Endothelial cell (in vitro differentiated cells): ENCODE measurements around the gene TUBB. TPM values are rescaled to one million over a fixed set of nuclear protein-coding genes. Genes with fewer than 3 reads are reported as not detected.

Source experiments
- DNase-seq: peaks from one replicate; pipeline ENCODE4 v3.0.0; 2021; ENCODE audit warnings: low spot score
- H3K27ac Mint-ChIP-seq: one replicate; pipeline ENCODE4 v1.8.0; 2021; ENCODE audit warnings: mixed read lengths, inconsistent platforms; ENCODE audit not compliant: unreplicated experiment
- H3K27me3 Mint-ChIP-seq: one replicate; pipeline ENCODE4 v1.8.0; 2021; ENCODE audit warnings: mild to moderate bottlenecking, moderate library complexity, mixed read lengths, inconsistent platforms; ENCODE audit not compliant: unreplicated experiment
- H3K36me3 Mint-ChIP-seq: one replicate; pipeline ENCODE4 v1.8.0; 2021; ENCODE audit warnings: mild to moderate bottlenecking, low read depth, mixed read lengths, inconsistent platforms; ENCODE audit not compliant: unreplicated experiment
- H3K4me1 Mint-ChIP-seq: one replicate; pipeline ENCODE4 v1.8.0; 2021; ENCODE audit warnings: mild to moderate bottlenecking, mixed read lengths, inconsistent platforms; ENCODE audit not compliant: unreplicated experiment
- H3K4me3 Mint-ChIP-seq: one replicate; pipeline ENCODE4 v1.8.0; 2021; ENCODE audit warnings: mild to moderate bottlenecking, mixed read lengths, inconsistent platforms; ENCODE audit not compliant: unreplicated experiment
- H3K9me3 Mint-ChIP-seq: one replicate; pipeline ENCODE4 v1.8.0; 2021; ENCODE audit warnings: mixed read lengths, inconsistent platforms; ENCODE audit not compliant: unreplicated experiment
- total RNA-seq: library from RNA; stranded (reverse); fragmentation: NEBNext Ultra II Directional; extraction: Animal tissue kit (Norgen Biotek cat#: 25700); gene quantifications from one replicate; pipeline ENCODE4 v1.2.1, GENCODE V29; 2021; ENCODE audit not compliant: unreplicated experiment
- TF ChIP-seq, protein P1 (sequence below): fragments of 200-600 bp; sonication (generic); IDR thresholded peaks from one replicate; pipeline ENCODE4 v1.5.0; 2021; ENCODE audit warnings: antibody characterized with exemption; ENCODE audit not compliant: unreplicated experiment

TUBB gene
- total RNA-seq, 1 donor from 2014 or later = 1,094 TPM

- H3K36me3 Mint-ChIP-seq = no peaks in the 10 kb centered on the region
- DNase-seq = no peak
- TF ChIP-seq, protein P1, sequence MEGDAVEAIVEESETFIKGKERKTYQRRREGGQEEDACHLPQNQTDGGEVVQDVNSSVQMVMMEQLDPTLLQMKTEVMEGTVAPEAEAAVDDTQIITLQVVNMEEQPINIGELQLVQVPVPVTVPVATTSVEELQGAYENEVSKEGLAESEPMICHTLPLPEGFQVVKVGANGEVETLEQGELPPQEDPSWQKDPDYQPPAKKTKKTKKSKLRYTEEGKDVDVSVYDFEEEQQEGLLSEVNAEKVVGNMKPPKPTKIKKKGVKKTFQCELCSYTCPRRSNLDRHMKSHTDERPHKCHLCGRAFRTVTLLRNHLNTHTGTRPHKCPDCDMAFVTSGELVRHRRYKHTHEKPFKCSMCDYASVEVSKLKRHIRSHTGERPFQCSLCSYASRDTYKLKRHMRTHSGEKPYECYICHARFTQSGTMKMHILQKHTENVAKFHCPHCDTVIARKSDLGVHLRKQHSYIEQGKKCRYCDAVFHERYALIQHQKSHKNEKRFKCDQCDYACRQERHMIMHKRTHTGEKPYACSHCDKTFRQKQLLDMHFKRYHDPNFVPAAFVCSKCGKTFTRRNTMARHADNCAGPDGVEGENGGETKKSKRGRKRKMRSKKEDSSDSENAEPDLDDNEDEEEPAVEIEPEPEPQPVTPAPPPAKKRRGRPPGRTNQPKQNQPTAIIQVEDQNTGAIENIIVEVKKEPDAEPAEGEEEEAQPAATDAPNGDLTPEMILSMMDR = no peak
- no peaks in the 10 kb centered on the region for H3K9me3 Mint-ChIP-seq
- H3K27ac Mint-ChIP-seq = no peak overlapping the region
- H3K4me1 Mint-ChIP-seq = peaks cover 3% of the 10 kb centered on the region
- no peaks in the 10 kb centered on the region for H3K27me3 Mint-ChIP-seq
- H3K4me3 Mint-ChIP-seq = no peak overlapping the region
Observed at GRCh38 chr6:30757261-30757904, 37.2 kb downstream of the TUBB start.

- TF ChIP-seq, protein P1 = no peak
- H3K4me3 Mint-ChIP-seq = peak overlapping the region; percentile 56
- DNase-seq = no peak
- peak overlapping the region; percentile 64 for H3K27ac Mint-ChIP-seq
- H3K36me3 Mint-ChIP-seq = no peaks in the 10 kb centered on the region
- peaks cover 3% of the 10 kb centered on the region for H3K27me3 Mint-ChIP-seq
- peaks cover 19% of the 10 kb centered on the region for H3K4me1 Mint-ChIP-seq
- no peaks in the 10 kb centered on the region for H3K9me3 Mint-ChIP-seq
Observed at GRCh38 chr6:30759575-30760239, 39.6 kb downstream of the TUBB start.

GRCh38 chr6:30760549-30760948 lies 40.4 kb downstream of the TUBB start:
- no peak overlapping the region for H3K4me3 Mint-ChIP-seq
- TF ChIP-seq, protein P1 = no peak
- peaks cover 25% of the 10 kb centered on the region for H3K4me1 Mint-ChIP-seq
- H3K27me3 Mint-ChIP-seq = peaks cover 3% of the 10 kb centered on the region
- no peak for DNase-seq
- no peaks in the 10 kb centered on the region for H3K9me3 Mint-ChIP-seq
- no peaks in the 10 kb centered on the region for H3K36me3 Mint-ChIP-seq
- H3K27ac Mint-ChIP-seq = no peak overlapping the region

DNA sequence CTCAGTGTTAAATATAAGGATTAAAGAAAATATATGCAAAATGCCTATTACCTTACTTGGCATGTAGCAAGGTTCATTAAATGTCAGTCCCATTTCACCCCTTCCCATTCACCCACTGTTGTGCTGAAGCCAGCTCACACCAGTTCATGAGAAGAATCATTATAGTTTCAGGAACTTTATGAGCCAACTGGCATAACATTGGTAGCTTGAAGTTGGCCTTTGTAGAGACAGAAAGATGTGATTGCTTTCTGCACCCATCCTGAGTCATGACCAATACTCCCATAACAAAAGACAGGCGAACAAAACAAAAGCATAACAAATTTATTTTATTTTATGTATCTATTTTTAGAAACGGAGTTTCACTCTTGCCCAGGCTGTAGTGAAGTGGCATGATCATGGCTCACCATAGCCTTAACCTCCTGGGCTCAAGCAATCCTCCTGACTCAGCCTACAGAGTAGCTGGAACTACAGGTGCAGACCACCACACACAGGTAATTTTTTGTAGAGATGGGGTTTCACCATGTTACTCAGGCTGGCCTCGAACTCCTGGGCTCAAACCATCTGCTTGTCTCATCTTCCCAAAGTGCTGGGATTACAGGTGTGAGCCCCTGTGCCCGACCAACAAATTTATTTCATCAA lies 41.8 kb downstream of the TUBB start:
- TF ChIP-seq, protein P1 = no peak
- Mint-ChIP-seq H3K4me1 (peaks cover 26% of the 10 kb centered on the region), H3K4me3 (no peak overlapping the region), H3K27me3 (peaks cover 6% of the 10 kb centered on the region), H3K9me3 (no peaks in the 10 kb centered on the region), H3K27ac (no peak overlapping the region), H3K36me3 (no peaks in the 10 kb centered on the region)
- no peak for DNase-seq

- peaks cover 25% of the 10 kb centered on the region for H3K4me1 Mint-ChIP-seq
- H3K4me3 Mint-ChIP-seq = no peak overlapping the region
- H3K9me3 Mint-ChIP-seq = no peaks in the 10 kb centered on the region
Observed at GRCh38 chr6:30763155-30763617, 43.0 kb downstream of the TUBB start.

More at GRCh38 chr6:30763155-30763617, 43.0 kb downstream of the TUBB start:
- no peak for DNase-seq
- TF ChIP-seq, protein P1 = no peak
- H3K27ac Mint-ChIP-seq = peak overlapping the region; percentile 42
- no peaks in the 10 kb centered on the region for H3K36me3 Mint-ChIP-seq
- H3K27me3 Mint-ChIP-seq = peaks cover 10% of the 10 kb centered on the region
